ENCODE data around the gene ORMDL3.

ORMDL3 gene

GRCh38 chr17:39970157-39970692 lies 42.8 kb upstream of the ORMDL3 start:
- POLR2A ChIA-PET = no interaction called here
- TF ChIP-seq, protein P1, sequence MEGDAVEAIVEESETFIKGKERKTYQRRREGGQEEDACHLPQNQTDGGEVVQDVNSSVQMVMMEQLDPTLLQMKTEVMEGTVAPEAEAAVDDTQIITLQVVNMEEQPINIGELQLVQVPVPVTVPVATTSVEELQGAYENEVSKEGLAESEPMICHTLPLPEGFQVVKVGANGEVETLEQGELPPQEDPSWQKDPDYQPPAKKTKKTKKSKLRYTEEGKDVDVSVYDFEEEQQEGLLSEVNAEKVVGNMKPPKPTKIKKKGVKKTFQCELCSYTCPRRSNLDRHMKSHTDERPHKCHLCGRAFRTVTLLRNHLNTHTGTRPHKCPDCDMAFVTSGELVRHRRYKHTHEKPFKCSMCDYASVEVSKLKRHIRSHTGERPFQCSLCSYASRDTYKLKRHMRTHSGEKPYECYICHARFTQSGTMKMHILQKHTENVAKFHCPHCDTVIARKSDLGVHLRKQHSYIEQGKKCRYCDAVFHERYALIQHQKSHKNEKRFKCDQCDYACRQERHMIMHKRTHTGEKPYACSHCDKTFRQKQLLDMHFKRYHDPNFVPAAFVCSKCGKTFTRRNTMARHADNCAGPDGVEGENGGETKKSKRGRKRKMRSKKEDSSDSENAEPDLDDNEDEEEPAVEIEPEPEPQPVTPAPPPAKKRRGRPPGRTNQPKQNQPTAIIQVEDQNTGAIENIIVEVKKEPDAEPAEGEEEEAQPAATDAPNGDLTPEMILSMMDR (IDR thresholded peaks at IDR 0.05; ENCODE audit: control extremely low read depth, extremely low read depth, low read depth, missing control alignments) = no peak
- CTCF ChIA-PET = interaction anchor here (1.1 kb wide), 1 partner anchor 10 kb away, joined by 4 read pairs; the partner anchor contains the start of gene PSMD3
- no peak for DNase-seq (ENCODE audit: extremely low spot score)

DNA sequence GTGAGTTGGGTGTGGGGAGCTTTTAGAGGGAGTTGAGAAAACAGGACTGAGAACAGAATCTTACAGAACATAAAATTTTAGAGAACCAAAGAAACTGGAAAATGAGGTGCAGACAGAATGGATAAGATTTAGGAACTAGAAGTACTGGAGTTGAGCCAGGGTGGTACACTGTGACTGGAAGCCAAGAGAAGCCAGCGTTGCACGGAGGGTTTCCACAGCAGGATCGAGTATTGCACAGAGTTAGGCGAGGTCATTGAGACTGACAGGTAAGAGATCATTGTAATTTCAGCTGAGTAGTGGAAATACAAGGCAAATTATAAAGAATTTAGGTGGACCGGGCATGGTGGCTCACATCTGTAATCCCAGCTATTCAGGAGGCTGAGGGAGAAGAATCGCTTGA lies 42.0 kb upstream of the ORMDL3 start:
- ChIA-PET CTCF (interaction anchor here (1.7 to 2.8 kb wide), 3 partner anchors 8 to 11 kb away, joined by 5 to 12 read pairs (median 8); no protein-coding TSS in a partner anchor), POLR2A (no interaction called here)
- TF ChIP-seq, protein P1 (IDR thresholded peaks at IDR 0.05; ENCODE audit: control extremely low read depth, extremely low read depth, low read depth, missing control alignments) = no peak
- no peak for DNase-seq (ENCODE audit: extremely low spot score)

DNA sequence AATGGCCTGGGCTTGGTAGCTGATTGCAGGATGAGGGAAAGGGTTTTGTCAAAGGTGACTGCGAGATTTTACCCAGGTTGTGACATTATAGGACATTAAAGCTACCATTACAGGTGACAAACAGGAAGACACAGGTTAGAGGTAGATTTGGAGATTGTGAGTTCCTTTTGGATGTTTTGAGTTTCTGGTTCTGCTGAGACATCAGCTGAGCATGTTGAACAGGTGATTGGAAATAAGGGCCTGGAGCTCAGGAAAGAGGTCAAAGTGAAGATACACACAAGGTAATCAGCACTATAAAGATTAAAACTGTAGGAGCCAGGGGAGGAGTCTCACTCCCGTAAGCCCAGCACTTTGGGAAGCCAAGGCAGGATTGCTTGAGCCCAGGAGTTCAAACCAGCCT lies 41.4 kb upstream of the ORMDL3 start:
- ChIA-PET CTCF (interaction anchor here (0.6 to 2.8 kb wide), 6 partner anchors 9 to 347 kb away, joined by 3 to 12 read pairs (median 6); partner anchors contain the start of gene PSMD3), POLR2A (no interaction called here)
- TF ChIP-seq, protein P1 (IDR thresholded peaks at IDR 0.05; ENCODE audit: control extremely low read depth, extremely low read depth, low read depth, missing control alignments) = no peak
- DNase-seq (ENCODE audit: extremely low spot score) = no peak

DNA sequence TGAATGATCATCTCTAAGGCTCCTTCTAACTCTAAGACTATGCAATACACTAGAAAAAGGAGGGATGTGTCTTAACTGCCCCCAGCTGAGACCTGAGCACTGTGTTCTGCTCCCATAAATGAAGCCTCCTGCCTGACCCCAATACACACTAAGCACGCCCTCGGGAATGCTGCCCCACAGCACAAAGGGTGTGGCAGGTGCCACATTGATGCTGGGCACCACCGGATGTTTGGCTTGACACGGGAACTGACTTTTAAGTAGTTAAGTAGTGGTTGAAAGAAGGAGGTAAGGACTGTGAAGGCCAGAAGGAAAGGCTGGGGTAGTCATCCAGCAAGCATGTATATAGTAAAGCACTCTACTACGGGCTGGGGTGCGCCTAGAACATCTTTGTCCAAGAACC lies 39.4 kb upstream of the ORMDL3 start:
- ChIA-PET CTCF (interaction anchor here (2.8 kb wide), 1 partner anchor 8 kb away, joined by 12 read pairs; no protein-coding TSS in a partner anchor), POLR2A (no interaction called here)
- no peak for DNase-seq (ENCODE audit: extremely low spot score)
- TF ChIP-seq, protein P1 (IDR thresholded peaks at IDR 0.05; ENCODE audit: control extremely low read depth, extremely low read depth, low read depth, missing control alignments) = no peak

DNA sequence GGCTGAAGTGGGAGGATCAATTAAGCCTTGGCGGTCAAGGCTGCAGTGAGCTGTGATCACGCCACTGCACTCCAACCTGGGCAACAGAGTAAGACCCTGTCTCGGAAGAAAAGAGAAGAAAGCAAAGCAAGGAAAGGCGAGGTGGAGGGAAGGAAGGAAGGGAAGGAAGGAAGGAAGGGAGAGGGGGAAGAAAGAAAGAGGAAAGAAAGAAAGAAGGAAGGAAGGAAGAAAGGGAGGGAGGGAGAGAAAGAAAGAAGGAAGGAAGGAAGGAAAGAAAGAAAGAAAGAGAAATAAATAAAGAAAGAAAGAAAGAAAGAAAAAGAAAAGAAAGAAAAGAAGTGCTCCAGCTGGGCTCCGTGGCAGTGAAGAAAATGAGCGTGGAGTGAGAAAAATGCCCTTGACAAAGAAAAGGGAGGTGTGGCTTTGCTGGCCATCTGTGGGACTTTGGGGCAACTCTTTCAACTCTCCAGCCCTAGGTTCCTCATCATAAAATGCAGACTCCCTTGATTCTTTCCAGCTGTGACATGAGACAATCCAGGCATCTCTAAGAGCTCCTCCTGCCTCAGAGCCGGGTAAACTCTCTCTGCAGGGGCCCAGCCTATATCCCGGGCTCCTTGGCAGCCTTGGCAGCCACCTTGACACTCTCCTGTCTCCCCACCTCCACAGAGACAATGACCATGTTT lies 37.8 kb upstream of the ORMDL3 start:
- ChIA-PET CTCF (interaction anchor here (1.0 to 1.8 kb wide), 4 partner anchors 10 to 343 kb away, joined by 3 to 5 read pairs (median 4); partner anchors contain the start of gene PSMD3), POLR2A (no interaction called here)
- TF ChIP-seq, protein P1 (IDR thresholded peaks at IDR 0.05; ENCODE audit: control extremely low read depth, extremely low read depth, low read depth, missing control alignments) = no peak
- DNase-seq (ENCODE audit: extremely low spot score) = no peak

- DNase-seq (ENCODE audit: extremely low spot score) = no peak
- ChIA-PET CTCF (interaction anchor here (0.9 to 1.1 kb wide), 2 partner anchors 9 to 187 kb away, joined by 3 to 4 read pairs; no protein-coding TSS in a partner anchor), POLR2A (no interaction called here)
- TF ChIP-seq, protein P1 (IDR thresholded peaks at IDR 0.05; ENCODE audit: control extremely low read depth, extremely low read depth, low read depth, missing control alignments) = no peak
Measured at GRCh38 chr17:39963829-39964228, 36.4 kb upstream of the ORMDL3 start.
